Measurements from ENCODE around the gene CALML4. TPM values are rescaled to one million over a fixed set of nuclear protein-coding genes. Genes with fewer than 3 reads are reported as not detected.
"Not testable (repeated sequence)": the region's sequence is repeated elsewhere in the genome, so short reads cannot be mapped to it uniquely, and the experiment has no call there.

CALML4 gene
- polyA plus RNA-seq, 3 donors, result 4.8 to 15.3 (median 5.3) TPM

- H3K27ac ChIP-seq (ENCODE audit: low read depth, low read length), result no peak overlapping the region
- 80 to 94% (median 86%) methylated on average over 3 of the region's 3 CpGs for WGBS, 3 donors
These were observed 28.5 kb downstream of the CALML4 start for GRCh38 chr15:68176601-68177000.

- 36 to 74% (median 50%) methylated on average over 2 of the region's 2 CpGs for WGBS, 3 donors
- H3K27ac ChIP-seq (ENCODE audit: low read depth, low read length), result no peak overlapping the region
These were observed 29.6 kb downstream of the CALML4 start for GRCh38 chr15:68175526-68175925.

- H3K27ac ChIP-seq (ENCODE audit: low read depth, low read length), result no peak overlapping the region
- 96 to 98% (median 97%) methylated on average over 4 of the region's 4 CpGs for WGBS, 3 donors
These were observed 32.0 kb downstream of the CALML4 start for GRCh38 chr15:68173119-68173518.

GRCh38 chr15:68172037-68172436 lies 33.1 kb downstream of the CALML4 start:
- not testable (repeated sequence) for H3K27ac ChIP-seq (ENCODE audit: low read depth, low read length)
- WGBS, 3 donors, result 66 to 92% (median 74%) methylated on average over 2 of the region's 2 CpGs

- 82 to 97% (median 93%) methylated on average over 4 of the region's 4 CpGs for WGBS, 3 donors
- no peak overlapping the region for H3K27ac ChIP-seq (ENCODE audit: low read depth, low read length)
These were observed 38.3 kb downstream of the CALML4 start for GRCh38 chr15:68166847-68167246.

- H3K27ac ChIP-seq (ENCODE audit: low read depth, low read length), result no peak overlapping the region
These were observed 41.9 kb downstream of the CALML4 start for GRCh38 chr15:68163191-68163590.

GRCh38 chr15:68158046-68158628 lies 47.0 kb downstream of the CALML4 start:
- 37 to 73% (median 66%) methylated on average over 3 of the region's 3 CpGs for WGBS, 3 donors
- H3K27ac ChIP-seq (ENCODE audit: low read depth, low read length), result no peak overlapping the region

- no peak overlapping the region for H3K27ac ChIP-seq (ENCODE audit: low read depth, low read length)
- 4 to 53% (median 32%) methylated on average over 1 of the region's 1 CpG for WGBS, 3 donors
These were observed 48.1 kb downstream of the CALML4 start for GRCh38 chr15:68157074-68157473.

GRCh38 chr15:68154923-68155559 lies 50.1 kb downstream of the CALML4 start:
- H3K27ac ChIP-seq (ENCODE audit: low read depth, low read length), result no peak overlapping the region

GRCh38 chr15:68152342-68152741 lies 52.8 kb downstream of the CALML4 start:
- no peak overlapping the region for H3K27ac ChIP-seq (ENCODE audit: low read depth, low read length)
- 85 to 93% (median 93%) methylated on average over 2 of the region's 2 CpGs for WGBS, 3 donors

More at GRCh38 chr15:68154923-68155559, 50.1 kb downstream of the CALML4 start:
- whole genome bisulfite sequencing, 3 donors, result 36 to 40% (median 38%) methylated on average over 4 of the region's 4 CpGs

- 90 to 100% (median 95%) methylated on average over 1 of the region's 1 CpG for WGBS, 3 donors
- H3K27ac ChIP-seq (ENCODE audit: low read depth, low read length), result no peak overlapping the region
These were observed 53.9 kb downstream of the CALML4 start for GRCh38 chr15:68151277-68151676.

- H3K27ac ChIP-seq (ENCODE audit: low read depth, low read length), result no peak overlapping the region
- 76 to 84% (median 81%) methylated on average over 1 of the region's 1 CpG for WGBS, 3 donors
These were observed 54.9 kb downstream of the CALML4 start for GRCh38 chr15:68150187-68150586.

- 93 to 97% (median 95%) methylated on average over 1 of the region's 1 CpG for WGBS, 3 donors
- H3K27ac ChIP-seq (ENCODE audit: low read depth, low read length), result no peak overlapping the region
These were observed 56.1 kb downstream of the CALML4 start for GRCh38 chr15:68149059-68149458.

- H3K27ac ChIP-seq (ENCODE audit: low read depth, low read length), result no peak overlapping the region
- 79 to 100% (median 82%) methylated on average over 1 of the region's 1 CpG for WGBS, 3 donors
These were observed 57.1 kb downstream of the CALML4 start for GRCh38 chr15:68148039-68148438.

GRCh38 chr15:68145706-68146105 lies 59.4 kb downstream of the CALML4 start:
- no peak overlapping the region for H3K27ac ChIP-seq (ENCODE audit: low read depth, low read length)

- 71 to 92% (median 86%) methylated on average over 1 of the region's 1 CpG for WGBS, 3 donors
- no peak overlapping the region for H3K27ac ChIP-seq (ENCODE audit: low read depth, low read length)
These were observed 61.3 kb downstream of the CALML4 start for GRCh38 chr15:68143785-68144184.

GRCh38 chr15:68143129-68143528 lies 62.0 kb downstream of the CALML4 start:
- no peak overlapping the region for H3K27ac ChIP-seq (ENCODE audit: low read depth, low read length)
- 93 to 96% (median 96%) methylated on average over 2 of the region's 2 CpGs for WGBS, 3 donors
